Left ventricle myocardium inferior (tissue), 1 donor: ENCODE results near the gene TMEM272. TPM values are rescaled to one million over a fixed set of nuclear protein-coding genes. Genes with fewer than 3 reads are reported as not detected.

ENCODE experiments used
- DNase-seq: peaks from one replicate; pipeline ENCODE4 v3.0.0-alpha.2; 2020
- H3K27ac ChIP-seq: fragments of 200-600 bp; replicated peaks from 2 replicates; pipeline ENCODE4 v1.8.0; 2021
- H3K27me3 ChIP-seq: fragments of 200-600 bp; 2 replicates; pipeline ENCODE4 v1.8.0; 2021; ENCODE audit warnings: low read depth
- H3K36me3 ChIP-seq: fragments of 200-600 bp; 2 replicates; pipeline ENCODE4 v1.8.0; 2021
- H3K4me1 ChIP-seq: fragments of 200-600 bp; 2 replicates; pipeline ENCODE4 v1.8.0; 2021
- H3K4me3 ChIP-seq: fragments of 200-600 bp; 2 replicates; pipeline ENCODE4 v1.8.0; 2021; ENCODE audit warnings: mild to moderate bottlenecking, moderate library complexity
- H3K9me3 ChIP-seq: fragments of 200-600 bp; replicated peaks from 2 replicates; pipeline ENCODE4 v1.8.0; 2021
- intact Hi-C: fragments of 100-400 bp; cut with micrococcal nuclease; formaldehyde crosslinking; loops from one replicate; pipeline ENCODE4 v1.11.0; 2022
- long read RNA-seq: library from polyadenylated mRNA; unstranded; transcript quantifications from one replicate; pipeline ENCODE4 v2.0.0, GENCODE V29; 2021
- total RNA-seq: library from RNA; stranded (reverse); fragmentation: NEBNext Ultra II Directional; extraction: Animal tissue kit (Norgen Biotek cat#: 25700); gene quantifications from one replicate; pipeline ENCODE4 v1.2.1, GENCODE V29; 2021
- TF ChIP-seq, protein P1 (sequence below): fragments of 200-600 bp; IDR thresholded peaks from 2 replicates; pipeline ENCODE4 v1.8.0; 2021; ENCODE audit warnings: antibody characterized with exemption, mild to moderate bottlenecking, borderline replicate concordance
- donor health status: DM: no; HTN: yes; CAD: no; lungs with severe emphysema.

TMEM272 gene, protein sequence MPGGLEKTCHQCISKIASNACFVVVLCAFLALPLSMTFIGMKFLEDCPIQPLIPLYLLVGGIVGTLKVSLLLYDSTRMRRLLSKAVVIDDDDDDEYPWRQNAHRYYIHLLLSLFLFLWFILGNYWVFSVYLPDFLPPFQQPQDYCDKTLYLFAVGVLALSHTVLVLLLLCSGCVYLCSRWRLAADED
- total RNA-seq, result 0.30 TPM
- long read RNA-seq, partial matches to known transcripts, result 1 of 1 reads
- long read RNA-seq, other reads (novel, unspliced or antisense), result 0 of 1 reads

DNA sequence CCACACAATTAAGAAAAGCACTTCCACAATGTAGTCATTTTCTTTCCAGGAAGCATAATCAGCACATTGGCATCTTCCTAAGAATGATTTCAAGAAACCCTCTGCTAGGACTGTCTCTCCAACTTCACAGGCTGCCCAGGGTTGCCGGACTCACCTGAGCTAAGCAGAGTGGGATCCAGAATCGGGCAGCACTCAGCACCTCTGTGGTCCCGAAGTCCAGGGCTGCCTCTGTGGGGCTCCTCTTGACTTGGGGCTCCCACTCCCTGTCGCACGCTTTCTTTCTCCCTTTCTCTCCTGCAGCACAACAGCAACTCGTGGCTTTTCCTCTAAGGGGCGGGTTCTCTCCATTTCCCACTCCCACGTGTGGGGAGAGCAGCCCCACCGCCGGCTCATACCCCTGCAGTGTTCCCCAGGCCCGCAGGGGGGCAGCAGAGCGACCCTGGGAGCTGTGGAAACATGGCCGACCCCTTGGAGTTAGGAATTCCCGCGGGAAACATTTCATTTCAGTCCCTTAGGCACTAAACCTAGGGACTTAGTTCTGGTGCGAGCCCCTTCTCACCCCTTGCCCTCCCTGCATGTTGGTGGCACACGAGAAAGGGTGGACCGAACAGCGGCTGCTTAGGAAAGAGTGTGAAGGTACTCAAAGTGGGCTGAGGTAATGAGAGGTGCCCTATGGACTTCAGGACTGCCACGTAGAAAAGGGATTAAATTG is at the start of gene TMEM272:
TSS of gene TMEM272 (minus strand) at position 316 of the 712 bp plus-strand sequence. CDS start 6,647 bp downstream, outside the sequence.
- Histone ChIP-seq H3K4me3 (no peak within 1 kb of the TSS), H3K9me3 (no peaks in the 10 kb centered on the region), H3K4me1 (peaks cover 14% of the 10 kb centered on the region), H3K27ac (no peak within 1 kb of the TSS), H3K27me3 (no peaks in the 10 kb centered on the region), H3K36me3 (no peaks in the 10 kb centered on the region)
- peak; percentile 42 for DNase-seq
- TF ChIP-seq, protein P1, sequence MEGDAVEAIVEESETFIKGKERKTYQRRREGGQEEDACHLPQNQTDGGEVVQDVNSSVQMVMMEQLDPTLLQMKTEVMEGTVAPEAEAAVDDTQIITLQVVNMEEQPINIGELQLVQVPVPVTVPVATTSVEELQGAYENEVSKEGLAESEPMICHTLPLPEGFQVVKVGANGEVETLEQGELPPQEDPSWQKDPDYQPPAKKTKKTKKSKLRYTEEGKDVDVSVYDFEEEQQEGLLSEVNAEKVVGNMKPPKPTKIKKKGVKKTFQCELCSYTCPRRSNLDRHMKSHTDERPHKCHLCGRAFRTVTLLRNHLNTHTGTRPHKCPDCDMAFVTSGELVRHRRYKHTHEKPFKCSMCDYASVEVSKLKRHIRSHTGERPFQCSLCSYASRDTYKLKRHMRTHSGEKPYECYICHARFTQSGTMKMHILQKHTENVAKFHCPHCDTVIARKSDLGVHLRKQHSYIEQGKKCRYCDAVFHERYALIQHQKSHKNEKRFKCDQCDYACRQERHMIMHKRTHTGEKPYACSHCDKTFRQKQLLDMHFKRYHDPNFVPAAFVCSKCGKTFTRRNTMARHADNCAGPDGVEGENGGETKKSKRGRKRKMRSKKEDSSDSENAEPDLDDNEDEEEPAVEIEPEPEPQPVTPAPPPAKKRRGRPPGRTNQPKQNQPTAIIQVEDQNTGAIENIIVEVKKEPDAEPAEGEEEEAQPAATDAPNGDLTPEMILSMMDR, result peak; percentile 90
- intact Hi-C loops, result no loop called here

DNA sequence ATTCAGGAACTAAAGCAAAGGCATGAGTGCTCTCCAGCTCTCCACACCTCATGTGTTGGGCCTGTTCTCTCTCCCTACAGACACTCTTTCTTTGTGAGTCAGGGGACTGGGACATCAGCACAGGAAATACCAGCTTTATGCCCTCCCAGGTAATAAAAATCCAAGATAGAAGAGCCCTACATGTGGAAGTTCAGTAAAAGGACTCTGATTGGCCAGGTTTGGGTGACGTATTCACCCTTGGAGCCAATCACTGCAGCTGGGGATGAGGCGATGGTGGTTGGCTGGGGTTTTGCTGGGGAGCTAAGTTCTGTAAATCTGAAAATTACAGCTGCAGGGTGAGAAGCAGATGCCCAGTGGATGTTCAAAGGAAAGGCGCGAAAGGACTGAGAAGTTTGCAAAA is 49.3 kb upstream of the TMEM272 start:
- Histone ChIP-seq H3K4me3 (no peak overlapping the region), H3K27me3 (no peaks in the 10 kb centered on the region), H3K27ac (no peak overlapping the region), H3K4me1 (no peaks in the 10 kb centered on the region), H3K9me3 (no peaks in the 10 kb centered on the region), H3K36me3 (no peaks in the 10 kb centered on the region)
- TF ChIP-seq, protein P1, result no peak
- no peak for DNase-seq
- intact Hi-C loops, result no loop called here

DNA sequence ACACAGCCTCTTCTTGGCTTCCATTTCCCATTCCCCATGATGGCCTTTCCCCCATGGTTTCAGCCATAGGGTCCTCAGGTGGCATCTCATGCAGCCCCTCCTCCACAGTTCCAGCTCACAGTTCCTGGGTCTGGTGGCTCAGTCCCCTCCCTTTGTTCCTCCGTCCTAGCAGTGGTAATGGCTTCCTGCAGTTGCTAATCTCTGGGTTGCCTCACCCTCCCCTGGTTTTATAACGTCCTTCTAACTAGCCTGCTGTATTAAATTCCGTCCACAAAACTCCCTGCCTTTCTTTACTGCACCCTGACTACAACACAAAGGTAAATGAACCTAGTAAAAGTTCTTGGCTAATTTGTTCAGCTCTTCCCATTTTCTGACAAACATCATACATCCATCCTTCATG is 47.7 kb upstream of the TMEM272 start:
- Histone ChIP-seq H3K27ac (no peak overlapping the region), H3K36me3 (no peaks in the 10 kb centered on the region), H3K9me3 (no peaks in the 10 kb centered on the region), H3K27me3 (no peaks in the 10 kb centered on the region), H3K4me3 (no peak overlapping the region), H3K4me1 (no peaks in the 10 kb centered on the region)
- intact Hi-C loops, result no loop called here
- TF ChIP-seq, protein P1, result no peak
- DNase-seq, result no peak

DNA sequence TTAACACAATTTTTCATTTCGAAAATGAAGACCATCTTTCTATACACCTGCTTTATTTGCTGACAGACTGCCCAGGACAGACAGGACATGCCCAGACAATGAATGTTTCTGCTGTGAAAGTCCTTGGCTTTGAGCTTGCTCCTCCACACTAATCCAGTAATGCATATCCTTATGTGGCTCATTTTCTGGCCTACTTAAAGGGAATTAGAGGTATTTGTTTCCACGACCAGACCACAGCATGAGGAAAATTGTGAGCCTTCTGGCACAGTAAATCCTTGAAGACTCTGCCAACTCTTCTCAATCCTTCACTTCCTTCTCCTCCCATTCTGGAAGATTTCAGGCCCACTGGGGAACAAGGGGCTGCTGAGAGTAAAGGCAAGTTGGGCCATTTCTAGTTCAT is 42.5 kb upstream of the TMEM272 start:
- Histone ChIP-seq H3K9me3 (peaks cover 4% of the 10 kb centered on the region), H3K27me3 (no peaks in the 10 kb centered on the region), H3K4me3 (no peak overlapping the region), H3K4me1 (no peaks in the 10 kb centered on the region), H3K36me3 (no peaks in the 10 kb centered on the region), H3K27ac (no peak overlapping the region)
- TF ChIP-seq, protein P1, result no peak
- intact Hi-C loops, result no loop called here
- DNase-seq, result no peak

DNA sequence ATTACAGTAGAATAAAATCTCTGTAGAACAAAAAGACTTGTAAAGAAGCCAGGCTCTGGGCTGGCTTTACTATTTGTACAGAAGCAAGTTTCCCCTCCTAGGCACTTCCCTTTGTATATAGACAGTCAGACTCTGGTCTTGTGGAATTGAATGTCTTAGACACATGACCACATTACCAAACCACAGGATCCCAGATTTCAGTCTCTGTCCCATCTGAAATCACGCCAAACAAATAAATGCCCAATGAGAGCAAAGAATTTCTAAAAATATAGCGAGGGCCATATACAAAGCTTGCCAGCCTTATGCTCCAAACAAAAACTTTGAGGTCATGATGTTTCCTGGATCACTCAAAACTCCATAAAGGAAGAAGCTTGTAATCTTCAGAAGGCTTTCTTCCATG is 40.7 kb upstream of the TMEM272 start:
- no peak for DNase-seq
- H3K36me3 ChIP-seq, result no peaks in the 10 kb centered on the region
- no peak overlapping the region for H3K27ac ChIP-seq
- TF ChIP-seq, protein P1, result no peak
- intact Hi-C loops, result no loop called here
- no peaks in the 10 kb centered on the region for H3K27me3 ChIP-seq
- peaks cover 11% of the 10 kb centered on the region for H3K9me3 ChIP-seq
- H3K4me1 ChIP-seq, result no peaks in the 10 kb centered on the region
- H3K4me3 ChIP-seq, result no peak overlapping the region
